Naive B cell (primary cell): Measurements from ENCODE around the gene CCT6A. TPM values are rescaled to one million over a fixed set of nuclear protein-coding genes. Genes with fewer than 3 reads are reported as not detected.
"Not testable (repeated sequence)": the region's sequence is repeated elsewhere in the genome, so short reads cannot be mapped to it uniquely, and the experiment has no call there.

Experiments
- ATAC-seq, 2 donors: fragments of 150-1000 bp; cut with Tn5 transposase; 2 replicates each; pipeline ENCODE4 v1.10.0; 2021; ENCODE audit warnings: low read depth in 2 of 2, mild to moderate bottlenecking in 2 of 2, moderate library complexity in 2 of 2
- DNase-seq: peaks from one replicate; pipeline ENCODE4 v3.0.0; 2022
- H3K27ac Mint-ChIP-seq, 6 donors: one replicate each; pipeline ENCODE4 v1.8.0; 2020 to 2022; ENCODE audit warnings: mild to moderate bottlenecking in 6 of 6, mixed read lengths in 6 of 6, moderate library complexity in 5 of 6, inconsistent platforms in 2 of 6
- H3K27me3 Mint-ChIP-seq, 3 donors: one replicate each; pipeline ENCODE4 v1.8.0; 2021 to 2022; ENCODE audit warnings: mixed read lengths in 3 of 3, mild to moderate bottlenecking in 1 of 3
- H3K36me3 Mint-ChIP-seq, 2 donors: one replicate each; pipeline ENCODE4 v1.8.0; 2020 to 2022; ENCODE audit warnings: mixed read lengths in 2 of 2, inconsistent platforms in 1 of 2, mild to moderate bottlenecking in 1 of 2
- H3K4me1 Mint-ChIP-seq, 3 donors: one replicate each; pipeline ENCODE4 v1.8.0; 2020 to 2022; ENCODE audit warnings: mixed read lengths in 3 of 3, inconsistent platforms in 1 of 3, mild to moderate bottlenecking in 1 of 3, moderate library complexity in 1 of 3
- H3K4me3 Mint-ChIP-seq, 8 donors: one replicate each; pipeline ENCODE4 v1.8.0; 2020 to 2022; ENCODE audit warnings: mild to moderate bottlenecking in 8 of 8, mixed read lengths in 8 of 8, moderate library complexity in 8 of 8, inconsistent platforms in 2 of 8
- H3K9me3 Mint-ChIP-seq, 7 donors: one replicate each; pipeline ENCODE4 v1.8.0; 2020 to 2022; ENCODE audit warnings: mixed read lengths in 7 of 7, mild to moderate bottlenecking in 5 of 7, inconsistent platforms in 2 of 7, moderate library complexity in 1 of 7
- polyA plus RNA-seq, 6 donors: library from polyadenylated mRNA; unstranded; fragments of 300-500 nt; fragmentation: Illumina TruSeq; gene quantifications; one replicate each; pipeline ENCODE4 v1.2.3, GENCODE V29; 2021; ENCODE audit warnings: low read depth in 6 of 6

CCT6A gene
- polyA plus RNA-seq, 6 donors from 2014 or later: 56.1 to 102 (median 83.4) TPM

GRCh38 chr7:56063882-56064625, 12.5 kb downstream of the CCT6A start, which contains the start of gene SUMF2:
Gene SUMF2 (plus strand): TSS chr7:56064286. CDS start chr7:56064312, 26 bp downstream.
- Mint-ChIP-seq H3K27ac (peak within 1 kb of the TSS; percentile 49 to 96 (median 94)), H3K9me3 (no peaks in the 10 kb centered on the region), H3K36me3 (peaks cover 0 to 16% of the 10 kb centered on the region in 2 donors), H3K4me1 (peaks cover 17 to 21% (median 19%) of the 10 kb centered on the region in 3 donors), H3K27me3 (no peaks in the 10 kb centered on the region), H3K4me3 (peak within 1 kb of the TSS; percentile 85 to 99 (median 94))
- ATAC-seq: peak; percentile 87 to 93
- DNase-seq: peak; percentile 91

- Mint-ChIP-seq H3K27ac (peak overlapping the region in 1 of 6 donors; percentile 5), H3K4me1 (peaks cover 17 to 21% (median 19%) of the 10 kb centered on the region in 3 donors), H3K4me3 (peak overlapping the region in 2 of 8 donors; percentile 60 to 74), H3K36me3 (peaks cover 5 to 16% of the 10 kb centered on the region in 2 donors)
- ATAC-seq, H3K27me3 Mint-ChIP-seq, H3K9me3 Mint-ChIP-seq, DNase-seq: not testable (repeated sequence)
These were observed 14.8 kb downstream of the CCT6A start for GRCh38 chr7:56066376-56066775.

- ATAC-seq (peak; percentile 82 to 88), DNase-seq (peak; percentile 63)
- H3K27ac Mint-ChIP-seq: peak overlapping the region in 4 of 6 donors; percentile 5 to 78 (median 33)
- peaks cover 4 to 12% (median 8%) of the 10 kb centered on the region in 3 donors for H3K4me1 Mint-ChIP-seq
- H3K4me3 Mint-ChIP-seq: peak overlapping the region in 1 of 8 donors; percentile 16
- H3K9me3 Mint-ChIP-seq: no peaks in the 10 kb centered on the region
- H3K27me3 Mint-ChIP-seq: no peaks in the 10 kb centered on the region
- peaks cover 5 to 12% of the 10 kb centered on the region in 2 donors for H3K36me3 Mint-ChIP-seq
These were observed 22.8 kb downstream of the CCT6A start for GRCh38 chr7:56074371-56074791.

- DNase-seq (no peak), ATAC-seq (no peak)
- Mint-ChIP-seq H3K36me3 (peaks cover 0 to 14% of the 10 kb centered on the region in 2 donors), H3K4me3 (no peak overlapping the region), H3K27me3 (no peaks in the 10 kb centered on the region), H3K27ac (peak overlapping the region in 1 of 6 donors; percentile 47), H3K9me3 (no peaks in the 10 kb centered on the region), H3K4me1 (peaks cover 4 to 12% (median 8%) of the 10 kb centered on the region in 3 donors)
These were observed 26.1 kb downstream of the CCT6A start for GRCh38 chr7:56077681-56078080.

DNA sequence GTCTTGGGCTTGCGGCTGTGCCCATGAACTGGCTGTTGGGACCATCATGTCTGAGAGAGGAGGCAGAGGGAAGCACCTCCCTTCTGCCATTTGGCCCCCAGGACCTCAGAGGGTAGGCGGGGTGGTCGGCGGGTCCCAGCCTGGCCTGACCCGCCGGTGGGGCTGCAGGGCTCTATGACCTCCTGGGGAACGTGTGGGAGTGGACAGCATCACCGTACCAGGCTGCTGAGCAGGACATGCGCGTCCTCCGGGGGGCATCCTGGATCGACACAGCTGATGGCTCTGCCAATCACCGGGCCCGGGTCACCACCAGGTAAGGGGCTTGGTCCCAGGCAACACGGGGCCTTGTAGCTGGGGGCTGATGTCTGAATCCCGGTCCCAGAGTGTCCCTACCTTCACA, 26.6 kb downstream of the CCT6A start:
- Mint-ChIP-seq H3K9me3 (no peaks in the 10 kb centered on the region), H3K36me3 (peaks cover 0 to 9% of the 10 kb centered on the region in 2 donors), H3K4me3 (no peak overlapping the region), H3K4me1 (peaks cover 4 to 7% (median 5%) of the 10 kb centered on the region in 3 donors), H3K27ac (no peak overlapping the region), H3K27me3 (no peaks in the 10 kb centered on the region)
- ATAC-seq: no peak
- DNase-seq: no peak

- no peak overlapping the region for H3K4me3 Mint-ChIP-seq
These were observed 28.1 kb downstream of the CCT6A start for GRCh38 chr7:56079450-56080185.

DNA sequence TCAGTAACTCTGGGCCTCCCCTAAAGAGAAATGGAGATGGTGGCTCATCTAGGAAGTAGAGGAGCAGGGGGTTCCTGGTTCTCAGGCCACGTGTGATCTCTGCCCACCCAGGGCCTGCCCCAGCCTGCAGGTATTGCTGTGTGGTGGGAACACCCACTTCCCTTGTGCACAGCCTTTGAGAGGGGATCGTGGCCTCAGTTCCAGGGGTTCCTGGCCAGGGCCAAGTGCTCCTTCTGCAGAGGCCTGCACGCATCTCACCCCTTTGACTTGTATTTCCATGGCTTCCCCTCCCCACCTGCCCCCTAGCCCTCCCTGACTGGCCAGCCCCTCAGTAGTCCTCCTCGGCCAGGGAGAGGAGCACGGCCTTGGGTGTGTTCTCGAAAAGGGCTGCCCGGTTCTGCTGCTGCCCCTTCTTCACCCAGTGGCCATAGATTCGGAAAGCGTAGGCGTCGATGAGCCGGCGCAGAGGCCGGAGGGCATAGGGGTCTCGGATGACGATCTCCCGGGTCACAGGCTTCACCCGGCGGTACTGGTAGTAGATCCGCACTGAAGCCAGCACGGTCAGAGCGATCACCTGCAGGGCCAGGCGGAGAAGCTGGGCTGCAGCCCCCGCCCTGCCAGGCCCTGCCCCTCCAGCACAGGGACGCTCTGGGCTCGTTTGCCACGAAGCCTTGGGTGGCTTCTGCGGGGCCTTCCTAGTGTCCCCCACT, 29.3 kb downstream of the CCT6A start:
- H3K9me3 Mint-ChIP-seq, H3K4me1 Mint-ChIP-seq, DNase-seq, ATAC-seq, H3K27me3 Mint-ChIP-seq, H3K36me3 Mint-ChIP-seq, H3K4me3 Mint-ChIP-seq: not testable (repeated sequence)
- H3K27ac Mint-ChIP-seq: peak overlapping the region in 1 of 6 donors; percentile 28

More at GRCh38 chr7:56079450-56080185, 28.1 kb downstream of the CCT6A start:
- Mint-ChIP-seq H3K9me3 (no peaks in the 10 kb centered on the region), H3K36me3 (peaks cover 0 to 8% of the 10 kb centered on the region in 2 donors), H3K4me1 (no peaks in the 10 kb centered on the region), H3K27ac (peak overlapping the region in 2 of 6 donors; percentile 29 to 57), H3K27me3 (no peaks in the 10 kb centered on the region)
- no peak for ATAC-seq
- no peak for DNase-seq

- Mint-ChIP-seq H3K27ac (peak overlapping the region in 2 of 6 donors; percentile 76 to 83), H3K9me3 (no peaks in the 10 kb centered on the region), H3K4me3 (no peak overlapping the region), H3K27me3 (no peaks in the 10 kb centered on the region), H3K4me1 (no peaks in the 10 kb centered on the region), H3K36me3 (peaks cover 0 to 8% of the 10 kb centered on the region in 2 donors)
- ATAC-seq (no peak), DNase-seq (no peak)
These were observed 30.2 kb downstream of the CCT6A start for GRCh38 chr7:56081626-56082340.

DNA sequence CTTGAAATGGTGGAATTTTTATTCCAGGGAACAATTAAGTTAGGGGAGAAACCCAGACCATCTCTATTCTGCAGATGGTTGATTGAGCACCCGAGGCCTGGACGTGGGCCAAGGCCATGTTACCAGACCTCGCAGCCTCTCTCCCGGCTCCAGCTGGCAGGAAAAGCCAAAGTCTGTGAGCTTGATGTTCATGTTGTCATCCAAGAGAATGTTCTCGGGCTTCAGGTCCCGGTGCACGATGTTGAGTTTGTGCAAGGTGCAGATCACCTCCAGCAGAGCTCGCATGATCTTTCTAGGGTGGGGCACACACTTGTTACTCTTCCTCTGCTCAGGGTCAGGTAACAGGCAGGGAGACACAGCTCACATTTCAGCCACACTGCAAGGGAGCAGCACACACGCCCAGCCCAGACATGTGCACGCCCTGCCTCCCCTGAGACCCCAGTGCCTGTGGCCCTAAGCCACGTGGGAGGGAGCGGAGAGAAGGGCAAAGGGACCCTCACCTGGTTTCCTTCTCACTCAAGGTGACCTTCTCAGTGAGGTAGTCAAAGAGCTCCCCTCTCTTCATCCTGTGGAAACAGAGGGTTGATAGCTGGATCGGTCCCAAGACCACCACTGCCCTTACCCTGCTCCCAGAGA, 31.7 kb downstream of the CCT6A start:
- no peaks in the 10 kb centered on the region for H3K9me3 Mint-ChIP-seq
- H3K36me3 Mint-ChIP-seq: peaks cover 0 to 8% of the 10 kb centered on the region in 2 donors
- DNase-seq (no peak), ATAC-seq (no peak)
- no peaks in the 10 kb centered on the region for H3K4me1 Mint-ChIP-seq
- no peak overlapping the region for H3K4me3 Mint-ChIP-seq
- no peaks in the 10 kb centered on the region for H3K27me3 Mint-ChIP-seq
- peak overlapping the region in 1 of 6 donors; percentile 58 for H3K27ac Mint-ChIP-seq

DNA sequence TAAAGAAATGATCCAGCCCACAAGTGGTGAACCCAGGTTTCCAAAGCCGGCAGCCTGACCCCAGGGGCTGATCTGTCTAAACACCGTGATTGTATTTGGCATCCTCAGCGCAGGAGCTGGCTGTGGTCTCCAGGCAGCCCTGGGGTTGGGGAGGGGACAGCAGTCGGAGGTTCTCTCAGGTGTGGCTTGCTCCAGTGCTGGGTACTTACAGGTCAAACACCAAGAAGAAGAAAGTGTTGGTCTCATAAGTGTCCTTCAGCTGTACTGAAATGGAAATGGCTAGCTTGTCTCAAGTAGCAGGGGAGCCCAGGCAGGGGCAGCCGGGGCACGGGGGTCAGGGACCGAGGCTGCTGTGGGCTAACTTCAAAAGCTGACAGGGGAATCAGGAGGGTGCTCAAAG, 35.2 kb downstream of the CCT6A start:
- Mint-ChIP-seq H3K9me3 (no peaks in the 10 kb centered on the region), H3K27ac (no peak overlapping the region)

DNA sequence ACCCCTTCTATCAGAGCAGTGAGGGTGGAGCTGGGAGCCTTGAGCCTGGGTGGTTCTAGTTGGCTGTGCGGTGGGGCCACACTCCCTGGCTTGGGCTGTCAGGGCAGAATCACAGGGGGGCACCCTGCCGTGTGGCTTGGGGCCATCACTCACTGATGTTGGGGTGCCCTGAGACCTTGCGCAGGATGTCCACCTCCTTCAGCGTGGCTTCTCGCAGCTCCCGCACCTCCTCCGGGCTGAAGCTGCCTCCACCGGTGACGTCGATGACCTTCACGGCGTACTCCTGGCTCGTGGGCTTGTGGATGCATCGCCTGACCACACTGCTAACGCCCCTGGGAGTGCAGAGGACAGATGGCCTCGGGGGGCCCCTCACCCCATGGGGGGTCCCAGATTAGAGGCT, 35.9 kb downstream of the CCT6A start:
- ATAC-seq (no peak), DNase-seq (no peak)
- no peaks in the 10 kb centered on the region for H3K9me3 Mint-ChIP-seq
- no peaks in the 10 kb centered on the region for H3K27me3 Mint-ChIP-seq
- H3K27ac Mint-ChIP-seq: no peak overlapping the region
- H3K4me1 Mint-ChIP-seq: no peaks in the 10 kb centered on the region
- no peaks in the 10 kb centered on the region for H3K36me3 Mint-ChIP-seq
- H3K4me3 Mint-ChIP-seq: no peak overlapping the region

More for the DNA sequence above, 35.2 kb downstream of the CCT6A start:
- Mint-ChIP-seq H3K36me3 (no peaks in the 10 kb centered on the region), H3K27me3 (no peaks in the 10 kb centered on the region), H3K4me1 (no peaks in the 10 kb centered on the region), H3K4me3 (no peak overlapping the region)
- no peak for DNase-seq
- no peak for ATAC-seq

DNA sequence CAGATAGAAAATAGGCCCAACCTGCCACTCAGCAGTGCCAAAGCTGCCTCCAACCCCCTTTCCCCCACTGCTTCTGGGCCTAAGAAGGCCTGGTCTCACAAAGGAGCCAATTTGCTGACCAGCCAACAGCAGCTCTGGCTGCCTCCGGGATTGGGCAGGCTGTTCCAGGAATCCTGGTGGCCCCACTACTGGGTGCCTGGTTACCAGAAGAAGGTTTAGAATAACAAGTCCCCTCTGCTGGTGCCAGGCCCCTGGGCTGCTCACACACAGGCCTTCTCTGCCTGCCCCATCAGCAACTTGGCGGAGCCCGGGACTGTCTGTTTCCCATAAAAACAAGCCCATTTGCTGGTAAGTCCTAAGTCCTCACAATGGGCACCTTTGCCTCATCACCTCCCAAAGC, 40.0 kb downstream of the CCT6A start:
- Mint-ChIP-seq H3K27me3 (no peaks in the 10 kb centered on the region), H3K9me3 (no peaks in the 10 kb centered on the region), H3K27ac (peak overlapping the region in 2 of 6 donors; percentile 7 to 47), H3K4me3 (no peak overlapping the region), H3K36me3 (no peaks in the 10 kb centered on the region), H3K4me1 (no peaks in the 10 kb centered on the region)
- DNase-seq (no peak), ATAC-seq (no peak)
